NCI-H2196 treated with DMSO at 0.1 percent for 48 hours (cell line): Measurements from ENCODE around the gene C11orf54.
"Not testable (repeated sequence)": the region's sequence is repeated elsewhere in the genome, so short reads cannot be mapped to it uniquely, and the experiment has no call there.

ENCODE experiments used
- DNase-seq: peaks from one replicate; lab custom pipeline; 2025; ENCODE audit not compliant: unreplicated experiment; lab: John Stamatoyannopoulos, UW

Gene C11orf54

GRCh38 chr11:93734427-93735222 lies 6.8 kb upstream of the C11orf54 start:
- no peak for DNase-seq

- DNase-seq = no peak
Observed at GRCh38 chr11:93735627-93736026, 5.8 kb upstream of the C11orf54 start.

GRCh38 chr11:93736129-93736528 lies 5.3 kb upstream of the C11orf54 start:
- no peak for DNase-seq

DNA sequence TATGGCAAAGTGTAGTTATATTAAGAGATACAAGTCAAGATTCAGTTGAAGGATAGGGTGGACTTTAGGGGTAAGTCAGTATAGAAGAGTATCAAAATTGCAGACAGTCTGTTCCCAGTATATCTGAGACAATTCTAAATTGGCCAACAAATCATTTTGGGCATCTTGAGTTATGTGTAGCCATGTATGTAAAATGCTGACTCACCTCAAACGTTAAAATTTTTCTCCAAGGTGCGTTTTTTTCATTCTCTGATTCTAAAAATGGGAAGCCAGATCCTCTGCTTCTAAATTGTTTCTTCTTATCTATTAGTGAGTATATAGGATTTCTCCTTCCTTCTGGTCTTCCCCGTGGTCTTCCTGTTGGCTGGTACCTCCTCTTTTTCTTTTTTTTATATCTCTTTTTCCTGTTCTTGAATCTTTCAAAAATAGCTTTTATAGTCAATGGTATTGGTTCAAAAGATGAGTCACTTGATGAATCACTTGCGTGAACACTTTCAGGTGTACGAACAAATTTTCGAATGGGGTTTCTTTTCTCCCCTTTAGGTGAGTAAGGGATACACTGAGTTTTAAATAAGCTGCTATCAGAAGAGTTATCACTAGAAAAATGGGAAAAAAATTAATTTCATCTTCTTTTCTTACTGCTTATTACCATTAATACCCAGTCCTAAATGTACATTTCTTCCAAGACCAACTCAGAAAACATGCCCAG lies 3.4 kb upstream of the C11orf54 start:
- no peak for DNase-seq

- DNase-seq = no peak
Observed at GRCh38 chr11:93738647-93739081, 2.8 kb upstream of the C11orf54 start.

DNA sequence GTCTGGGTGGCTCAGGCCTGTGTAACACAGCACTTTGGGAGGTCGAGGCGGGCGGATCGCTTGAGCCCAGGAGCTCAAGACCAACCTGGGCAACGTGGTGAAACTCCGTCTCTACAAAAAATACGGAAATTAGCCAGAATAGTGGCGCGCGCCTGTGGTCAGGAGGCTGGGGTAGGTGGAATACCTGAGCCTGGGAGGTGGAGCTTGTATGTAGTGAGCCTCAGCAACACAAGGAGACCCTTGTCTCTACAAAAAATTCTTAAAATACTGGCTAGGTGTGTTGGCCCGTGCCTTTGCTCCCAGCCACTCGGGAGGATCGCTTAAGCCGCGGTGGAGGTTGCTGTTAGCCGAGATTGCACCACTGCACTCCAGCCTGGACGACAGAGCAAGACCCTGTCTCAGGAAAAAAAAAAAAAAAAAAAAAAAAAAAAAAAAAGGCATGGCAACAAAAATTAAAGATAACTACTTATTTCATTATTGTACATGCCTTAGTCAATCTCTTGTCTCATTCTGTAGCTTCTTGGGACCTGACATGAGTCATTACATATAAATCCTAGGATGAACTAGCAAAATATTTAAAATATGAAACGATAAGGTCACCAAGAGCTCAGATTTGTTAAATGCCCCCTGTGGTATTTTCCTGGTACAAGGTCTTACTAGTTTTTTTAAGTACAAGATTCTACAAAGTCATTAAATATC lies 1.3 kb upstream of the C11orf54 start:
- DNase-seq = no peak

DNA sequence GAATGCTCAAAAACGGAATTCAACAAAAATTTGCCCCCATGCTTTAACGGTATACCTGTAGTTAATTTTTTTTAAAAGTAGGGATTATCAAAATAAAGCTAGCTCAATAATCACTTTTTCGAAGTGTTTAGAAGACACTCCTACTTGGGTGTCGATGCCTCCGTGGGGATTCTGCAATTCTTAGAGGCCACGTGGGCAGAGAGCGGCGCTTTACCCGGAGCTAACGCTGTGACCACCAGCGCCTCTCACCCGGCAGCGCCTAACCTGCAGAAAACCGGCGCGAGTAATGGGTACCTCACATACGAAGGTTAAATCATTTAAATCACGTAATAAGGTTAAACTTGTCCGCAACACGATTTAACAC lies 760 bp upstream of the C11orf54 start:
- DNase-seq = peak; percentile 4

- DNase-seq = peak; percentile 26
Observed at GRCh38 chr11:93741882-93742226, 382 bp downstream of the C11orf54 start.

- DNase-seq = no peak
Observed at GRCh38 chr11:93743291-93743690, 1.8 kb downstream of the C11orf54 start.

GRCh38 chr11:93744669-93745004 lies 3.2 kb downstream of the C11orf54 start:
- no peak for DNase-seq

- DNase-seq = not testable (repeated sequence)
Observed at GRCh38 chr11:93745005-93745755, 3.7 kb downstream of the C11orf54 start.

DNA sequence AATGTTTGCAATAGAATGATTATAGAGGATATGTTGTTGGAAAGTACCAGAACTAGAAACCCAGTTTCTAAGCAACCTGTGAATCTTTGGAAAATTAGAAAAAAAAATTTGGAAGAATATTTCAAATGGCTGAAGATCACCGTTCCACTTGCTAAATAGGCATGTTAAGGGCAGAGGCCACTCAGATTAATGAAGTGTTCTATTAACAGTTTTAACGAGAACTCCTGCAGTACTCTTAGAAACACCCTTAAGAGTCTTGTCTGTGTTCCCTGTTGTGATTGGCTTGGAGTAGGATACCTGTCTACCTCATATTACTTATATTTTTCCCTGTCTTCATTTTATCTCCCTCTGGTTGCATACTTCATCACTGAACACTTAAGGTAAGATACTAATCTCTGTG lies 4.6 kb downstream of the C11orf54 start:
- DNase-seq = no peak

- no peak for DNase-seq
Observed at GRCh38 chr11:93747122-93747521, 5.7 kb downstream of the C11orf54 start.

DNA sequence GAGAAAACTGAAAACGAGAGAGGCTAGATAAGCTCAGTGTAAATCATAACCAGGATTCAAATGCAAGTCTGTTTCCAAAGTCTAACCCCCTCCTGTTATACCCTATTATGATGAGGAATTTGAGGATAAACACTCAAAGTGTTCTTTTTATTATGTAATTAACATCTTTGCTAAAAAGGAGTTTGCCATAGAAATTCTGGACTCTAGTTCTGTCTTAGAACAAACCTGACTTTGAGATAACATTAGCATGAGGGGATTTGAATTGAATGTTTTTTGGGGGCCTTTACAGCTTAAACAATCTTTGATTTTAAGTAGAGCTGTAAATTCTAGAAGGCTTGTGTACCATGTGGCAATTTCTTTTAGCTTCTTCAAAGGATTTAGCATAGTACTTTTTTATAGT lies 9.5 kb downstream of the C11orf54 start:
- no peak for DNase-seq

GRCh38 chr11:93753241-93753640 lies 11.8 kb downstream of the C11orf54 start:
- DNase-seq = no peak

GRCh38 chr11:93756748-93757147 lies 15.3 kb downstream of the C11orf54 start:
- DNase-seq = no peak

GRCh38 chr11:93757301-93757700 lies 15.8 kb downstream of the C11orf54 start:
- DNase-seq = no peak

- no peak for DNase-seq
Observed at GRCh38 chr11:93757924-93758865, 16.7 kb downstream of the C11orf54 start.

DNA sequence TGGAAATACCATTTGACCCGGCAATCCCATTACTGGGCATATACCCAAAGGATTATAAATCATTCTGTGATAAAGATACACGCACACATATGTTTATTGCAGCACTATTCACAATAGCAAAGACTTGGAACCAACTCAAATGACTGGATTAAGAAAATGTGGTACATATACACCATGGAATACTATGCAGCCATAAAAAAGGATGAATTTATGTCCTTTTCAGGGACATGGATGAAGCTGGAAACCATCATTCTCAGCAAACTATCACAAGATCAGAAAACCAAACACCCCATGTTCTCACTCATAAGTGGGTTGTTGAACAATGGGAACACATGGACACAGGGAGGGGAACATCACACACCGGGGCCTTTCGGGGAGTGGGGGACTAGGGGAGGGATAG lies 17.7 kb downstream of the C11orf54 start:
- DNase-seq = not testable (repeated sequence)

DNA sequence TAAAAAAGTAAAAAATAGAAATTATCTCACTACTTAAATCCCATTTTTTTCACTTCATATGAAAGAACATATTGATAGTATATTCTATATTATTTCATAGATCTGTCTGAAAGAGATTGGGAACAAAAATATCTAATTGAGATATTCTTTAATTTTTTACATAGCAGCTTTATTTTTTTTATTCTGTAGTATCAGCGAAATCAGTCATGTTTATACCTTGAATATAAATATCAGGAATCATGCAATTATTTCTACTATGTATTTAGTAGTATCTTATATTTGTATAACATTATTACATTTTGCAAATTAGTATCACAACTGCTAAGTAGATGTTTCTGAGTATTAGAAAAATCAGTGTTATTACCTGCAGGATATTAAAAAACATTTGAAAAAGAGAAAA lies 20.4 kb downstream of the C11orf54 start:
- no peak for DNase-seq
